HEK293T (cell line): ENCODE data around the gene CASS4.

Source experiments
- CTCF ChIA-PET: fragments of 350-600 bp; formaldehyde crosslinking; extraction: SDS; loops from one replicate; lab custom pipeline; 2021; ENCODE audit warnings: antibody characterized with exemption, inconsistent platforms; lab: Yijun Ruan, JAX
- POLR2A ChIA-PET: fragments of 350-600 bp; formaldehyde crosslinking; extraction: SDS; loops from one replicate; lab custom pipeline; 2020; ENCODE audit warnings: antibody characterized with exemption, inconsistent platforms; lab: Yijun Ruan, JAX
- DNase-seq: peaks from one replicate; pipeline ENCODE4 v3.0.0; 2012; ENCODE audit warnings: mixed read lengths; ENCODE audit errors: extremely low spot score
- ARNT ChIP-seq: fragments of 450-650 bp; IDR thresholded peaks from 2 replicates; pipeline ENCODE4 v1.6.1; 2017; ENCODE audit warnings: mild to moderate bottlenecking
- BHLHE40 ChIP-seq: fragments of 450-650 bp; IDR thresholded peaks from 2 replicates; pipeline ENCODE4 v1.6.1; 2016; ENCODE audit warnings: mild to moderate bottlenecking, moderate library complexity, borderline replicate concordance
- CTBP1 ChIP-seq: fragments of 450-650 bp; IDR thresholded peaks from 2 replicates; pipeline ENCODE4 v1.6.1; 2016; ENCODE audit warnings: borderline replicate concordance
- ELF4 ChIP-seq: fragments of 450-650 bp; IDR thresholded peaks from 2 replicates; pipeline ENCODE4 v1.6.1; 2017; ENCODE audit warnings: antibody characterized with exemption
- FOXA1 ChIP-seq: fragments of 450-650 bp; IDR thresholded peaks from 2 replicates; pipeline ENCODE4 v1.6.1; 2016; ENCODE audit warnings: mild to moderate bottlenecking
- FOXK2 ChIP-seq: fragments of 450-650 bp; IDR thresholded peaks from 2 replicates; pipeline ENCODE4 v1.6.1; 2016; ENCODE audit warnings: mild to moderate bottlenecking
- FOXM1 ChIP-seq: fragments of 450-650 bp; IDR thresholded peaks from 2 replicates; pipeline ENCODE4 v1.6.1; 2017; ENCODE audit warnings: mild to moderate bottlenecking, borderline replicate concordance
- HDGF ChIP-seq: fragments of 450-650 bp; IDR thresholded peaks from 2 replicates; pipeline ENCODE4 v1.6.1; 2017; ENCODE audit warnings: antibody characterized with exemption, borderline replicate concordance
- L3MBTL2 ChIP-seq: fragments of 450-650 bp; conservative IDR thresholded peaks from 2 replicates; pipeline ENCODE4 v1.6.1; 2016; ENCODE audit warnings: mild to moderate bottlenecking
- LEF1 ChIP-seq: fragments of 450-650 bp; IDR thresholded peaks from 2 replicates; pipeline ENCODE4 v1.6.1; 2017; ENCODE audit warnings: mild to moderate bottlenecking, borderline replicate concordance
- NFRKB ChIP-seq: fragments of 450-650 bp; IDR thresholded peaks from 2 replicates; pipeline ENCODE4 v1.6.1; 2016; ENCODE audit warnings: mild to moderate bottlenecking, moderate library complexity
- PKNOX1 ChIP-seq: fragments of 450-650 bp; IDR thresholded peaks from 2 replicates; pipeline ENCODE4 v1.6.1; 2016
- SP1 ChIP-seq: fragments of 450-650 bp; IDR thresholded peaks from 2 replicates; pipeline ENCODE4 v1.6.1; 2017
- SUZ12 ChIP-seq: fragments of 450-650 bp; IDR thresholded peaks from 2 replicates; pipeline ENCODE4 v1.6.1; 2016; ENCODE audit warnings: mild to moderate bottlenecking
- TARDBP ChIP-seq: fragments of 450-650 bp; IDR thresholded peaks from 2 replicates; pipeline ENCODE4 v1.6.1; 2016
- ZNF384 ChIP-seq: fragments of 450-650 bp; IDR thresholded peaks from 2 replicates; pipeline ENCODE4 v1.6.1; 2016

CASS4 gene

GRCh38 chr20:56424931-56425330, 12.9 kb downstream of the CASS4 start:
- TF ChIP-seq NFRKB (no peak), TARDBP (no peak), FOXA1 (no peak)
- POLR2A ChIA-PET: no interaction called here
- no peak for DNase-seq
- CTCF ChIA-PET: interaction anchor here (0.6 kb wide), 1 partner anchor 67 kb away, joined by 3 read pairs; no protein-coding TSS in a partner anchor

GRCh38 chr20:56426026-56426425, 14.0 kb downstream of the CASS4 start:
- ChIA-PET POLR2A (no interaction called here), CTCF (no interaction called here)
- no peak for TF ChIP-seq FOXK2
- TF ChIP-seq FOXA1: no peak

GRCh38 chr20:56426926-56427325, 14.9 kb downstream of the CASS4 start:
- ChIA-PET CTCF (no interaction called here), POLR2A (no interaction called here)
- DNase-seq: no peak
- TF ChIP-seq LEF1 (no peak), FOXK2 (no peak), SUZ12 (no peak), CTBP1 (no peak), L3MBTL2 (no peak), SP1 (no peak), FOXA1 (no peak)

More at GRCh38 chr20:56426026-56426425, 14.0 kb downstream of the CASS4 start:
- no peak for DNase-seq

- ChIA-PET CTCF (no interaction called here), POLR2A (no interaction called here)
Measured at GRCh38 chr20:56427797-56428196, 15.7 kb downstream of the CASS4 start.

GRCh38 chr20:56428410-56428809, 16.4 kb downstream of the CASS4 start:
- POLR2A ChIA-PET: no interaction called here

More at GRCh38 chr20:56427797-56428196, 15.7 kb downstream of the CASS4 start:
- TF ChIP-seq FOXM1: no peak
- no peak for TF ChIP-seq ARNT
- no peak for TF ChIP-seq SUZ12
- TF ChIP-seq FOXA1: no peak
- no peak for TF ChIP-seq LEF1
- TF ChIP-seq ZNF384: no peak
- no peak for DNase-seq

GRCh38 chr20:56428881-56429280, 16.8 kb downstream of the CASS4 start:
- ChIA-PET POLR2A (no interaction called here), CTCF (no interaction called here)
- no peak for TF ChIP-seq ARNT
- TF ChIP-seq PKNOX1: no peak
- no peak for TF ChIP-seq SUZ12
- TF ChIP-seq LEF1: no peak
- no peak for TF ChIP-seq ZNF384
- TF ChIP-seq TARDBP: no peak
- no peak for TF ChIP-seq ELF4
- TF ChIP-seq NFRKB: no peak
- no peak for TF ChIP-seq FOXM1
- no peak for TF ChIP-seq CTBP1
- TF ChIP-seq HDGF: no peak
- no peak for TF ChIP-seq FOXK2
- no peak for TF ChIP-seq SP1
- TF ChIP-seq L3MBTL2: no peak
- TF ChIP-seq FOXA1: no peak
- no peak for TF ChIP-seq BHLHE40
- DNase-seq: no peak

More at GRCh38 chr20:56428410-56428809, 16.4 kb downstream of the CASS4 start:
- CTCF ChIA-PET: no interaction called here
- no peak for TF ChIP-seq CTBP1
- no peak for TF ChIP-seq TARDBP
- DNase-seq: no peak

- TF ChIP-seq LEF1 (no peak), ELF4 (no peak), SP1 (no peak), HDGF (no peak), ARNT (no peak), BHLHE40 (no peak), FOXK2 (no peak), TARDBP (no peak), SUZ12 (no peak)
- POLR2A ChIA-PET: no interaction called here
- DNase-seq: no peak
- CTCF ChIA-PET: no interaction called here
Measured at GRCh38 chr20:56429502-56429901, 17.4 kb downstream of the CASS4 start.

- POLR2A ChIA-PET: no interaction called here
- no peak for TF ChIP-seq ELF4
- no peak for TF ChIP-seq L3MBTL2
- TF ChIP-seq TARDBP: no peak
- no peak for TF ChIP-seq LEF1
- TF ChIP-seq FOXK2: no peak
- TF ChIP-seq BHLHE40: no peak
- TF ChIP-seq FOXM1: no peak
- TF ChIP-seq ZNF384: no peak
- TF ChIP-seq FOXA1: no peak
- no peak for TF ChIP-seq CTBP1
- no peak for TF ChIP-seq PKNOX1
- TF ChIP-seq ARNT: no peak
- TF ChIP-seq NFRKB: no peak
- no peak for TF ChIP-seq HDGF
- no peak for TF ChIP-seq SP1
- no peak for TF ChIP-seq SUZ12
- no peak for DNase-seq
- CTCF ChIA-PET: no interaction called here
Measured at GRCh38 chr20:56429941-56430340, 17.9 kb downstream of the CASS4 start.
